H1 (cell line): Measurements from ENCODE around the gene PBX1. TPM values are rescaled to one million over a fixed set of nuclear protein-coding genes. Genes with fewer than 3 reads are reported as not detected.

Source experiments
- ATF2 ChIP-seq: IDR thresholded peaks from 2 replicates; pipeline ENCODE4 v1.6.1; 2012; ENCODE audit warnings: low read length, inconsistent platforms
- CHD2 ChIP-seq: IDR thresholded peaks from 2 replicates; pipeline ENCODE4 v1.6.1; 2012; ENCODE audit warnings: low read length, improper control_type of control experiment
- CHD7 ChIP-seq: fragments of 300-600 bp; sonication (generic); IDR thresholded peaks from 2 replicates; pipeline ENCODE4 v1.7.1; 2012; ENCODE audit warnings: low read length, moderate library complexity, mild to moderate bottlenecking, inconsistent platforms; ENCODE audit not compliant: insufficient replicate concordance
- CTCF ChIP-seq, 3 experiments: IDR thresholded peaks; 1 replicate in 2 of 3; 2 replicates in 1 of 3; pipeline versions ENCODE4 v1.5.1 to v1.6.1; 2011; ENCODE audit warnings: low read length in 3 of 3, mild to moderate bottlenecking in 3 of 3, inconsistent platforms in 2 of 3, low read depth in 1 of 3, moderate library complexity in 1 of 3; ENCODE audit not compliant: insufficient read depth in 1 of 3; ENCODE audit errors: control extremely low read depth in 1 of 3
- E2F6 ChIP-seq: IDR thresholded peaks from 2 replicates; pipeline ENCODE4 v1.6.1; 2012; ENCODE audit warnings: inconsistent platforms
- JUN ChIP-seq: IDR thresholded peaks from 2 replicates; pipeline ENCODE4 v1.6.1; 2011; ENCODE audit warnings: low read depth, mild to moderate bottlenecking, improper control_type of control experiment, low read length
- polyA plus RNA-seq, 7 experiments: library from polyadenylated mRNA; depleted of rRNA in 3 of 7; stranded (reverse) in 5 of 7; unstranded in 2 of 7; fragments of >200 nt in 5 of 7; fragments of 200-250 nt in 2 of 7; gene quantifications; 1 replicate in 5 of 7; 2 replicates in 1 of 7; 4 replicates in 1 of 7; pipeline versions ENCODE4 v1.2.1 to v1.2.3, GENCODE V29; 2011 to 2013; ENCODE audit warnings: missing spikeins in 2 of 7, mixed read lengths in 2 of 7
- total RNA-seq: library from RNA; stranded (reverse); fragmentation: NEBNext Ultra II Directional; extraction: Animal tissue kit (Norgen Biotek cat#: 25700); gene quantifications from 2 replicates; pipeline ENCODE4 v1.2.1, GENCODE V29; 2021

PBX1 gene
- total and polyA plus RNA-seq, 2 of the 8 experiments (the other 6 are each of a cell fraction or from before 2014, with no cell fraction given): 87.4 to 124 TPM

GRCh38 chr1:164583196-164583595 lies 24.2 kb downstream of the PBX1 start (continued):
- peak; percentile 61 for TF ChIP-seq CHD7
- no peak for TF ChIP-seq CTCF (IDR thresholded peaks at IDR 0.05; ENCODE audit: control extremely low read depth in 1 of 3, insufficient read depth in 1 of 3, low read depth in 1 of 3, low read length in 3 of 3)
- TF ChIP-seq E2F6: peak; percentile 42; the same call in 1 of the 2 replicates
- no peak for TF ChIP-seq CHD2
- no peak for TF ChIP-seq JUN
- no peak for TF ChIP-seq ATF2
